Sigmoid colon (tissue), 4 donors: Measurements from ENCODE around the gene UBAP1.

ENCODE experiments used
- EP300 ChIP-seq, 4 donors: sonication (generic); formaldehyde crosslinking; IDR thresholded peaks; one replicate each; pipeline ENCODE4 v1.6.1; 2017; ENCODE audit warnings: antibody characterized with exemption in 4 of 4
- TF ChIP-seq, protein P1 (sequence below), 4 experiments: fragments of 450-650 bp in 3 of 4; fragments of 200-600 bp in 1 of 4; IDR thresholded peaks; one replicate each; pipeline ENCODE4 v1.5.1; 2016 to 2019; ENCODE audit warnings: antibody characterized with exemption in 4 of 4, mild to moderate bottlenecking in 3 of 4, moderate library complexity in 2 of 4

DNA sequence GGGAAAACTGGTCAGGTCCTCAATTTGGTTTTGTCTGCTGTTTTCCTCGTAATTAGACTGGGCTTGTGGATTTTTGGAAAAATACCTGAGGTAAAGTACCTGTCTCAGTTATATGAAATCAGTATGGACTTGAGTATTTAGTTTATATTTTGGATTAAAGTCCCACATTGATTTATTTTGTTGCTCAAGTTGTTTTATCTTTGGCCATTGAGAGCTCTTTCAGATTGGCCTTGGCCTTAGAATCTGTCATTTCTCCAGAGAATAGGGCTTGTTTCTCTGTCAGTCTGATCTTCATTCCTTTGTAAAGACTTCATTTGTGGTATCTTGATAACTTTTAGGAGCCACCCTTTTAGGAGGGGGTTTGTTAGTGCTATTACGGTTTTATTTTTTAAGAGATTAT lies 21.2 kb downstream of the UBAP1 start:
- TF ChIP-seq, protein P1, sequence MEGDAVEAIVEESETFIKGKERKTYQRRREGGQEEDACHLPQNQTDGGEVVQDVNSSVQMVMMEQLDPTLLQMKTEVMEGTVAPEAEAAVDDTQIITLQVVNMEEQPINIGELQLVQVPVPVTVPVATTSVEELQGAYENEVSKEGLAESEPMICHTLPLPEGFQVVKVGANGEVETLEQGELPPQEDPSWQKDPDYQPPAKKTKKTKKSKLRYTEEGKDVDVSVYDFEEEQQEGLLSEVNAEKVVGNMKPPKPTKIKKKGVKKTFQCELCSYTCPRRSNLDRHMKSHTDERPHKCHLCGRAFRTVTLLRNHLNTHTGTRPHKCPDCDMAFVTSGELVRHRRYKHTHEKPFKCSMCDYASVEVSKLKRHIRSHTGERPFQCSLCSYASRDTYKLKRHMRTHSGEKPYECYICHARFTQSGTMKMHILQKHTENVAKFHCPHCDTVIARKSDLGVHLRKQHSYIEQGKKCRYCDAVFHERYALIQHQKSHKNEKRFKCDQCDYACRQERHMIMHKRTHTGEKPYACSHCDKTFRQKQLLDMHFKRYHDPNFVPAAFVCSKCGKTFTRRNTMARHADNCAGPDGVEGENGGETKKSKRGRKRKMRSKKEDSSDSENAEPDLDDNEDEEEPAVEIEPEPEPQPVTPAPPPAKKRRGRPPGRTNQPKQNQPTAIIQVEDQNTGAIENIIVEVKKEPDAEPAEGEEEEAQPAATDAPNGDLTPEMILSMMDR (IDR thresholded peaks at IDR 0.05), result no peak
- TF ChIP-seq EP300 (IDR thresholded peaks at IDR 0.05), result no peak
